ENCODE measurements around the gene SMYD3.
"Not testable (repeated sequence)": the region's sequence is repeated elsewhere in the genome, so short reads cannot be mapped to it uniquely, and the experiment has no call there.

The SMYD3 gene

DNA sequence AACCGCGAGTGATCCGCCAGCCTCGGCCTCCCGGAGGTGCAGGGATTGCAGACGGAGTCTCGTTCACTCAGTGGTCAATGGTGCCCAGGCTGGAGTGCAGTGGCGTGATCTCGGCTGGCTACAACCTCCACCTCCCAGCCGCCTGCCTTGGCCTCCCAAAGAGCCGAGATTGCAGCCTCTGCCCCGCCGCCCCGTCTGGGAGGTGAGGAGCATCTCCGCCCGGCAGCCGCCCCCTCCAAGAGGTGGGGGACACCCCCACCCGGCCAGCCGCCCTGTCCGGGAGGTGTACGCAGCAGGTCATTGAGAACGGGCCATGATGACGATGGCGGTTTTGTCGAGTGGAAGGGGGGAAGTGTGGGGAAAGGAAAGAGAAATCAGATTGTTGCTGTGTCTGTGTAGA, 732.1 kb downstream of the SMYD3 start:
- not testable (repeated sequence) for DNase-seq

GRCh38 chr1:245774196-245774595, 732.9 kb downstream of the SMYD3 start:
- DNase-seq = no peak

- DNase-seq = no peak
These were observed 733.7 kb downstream of the SMYD3 start for GRCh38 chr1:245773344-245773743.

GRCh38 chr1:245772739-245773138, 734.3 kb downstream of the SMYD3 start:
- no peak for DNase-seq

DNA sequence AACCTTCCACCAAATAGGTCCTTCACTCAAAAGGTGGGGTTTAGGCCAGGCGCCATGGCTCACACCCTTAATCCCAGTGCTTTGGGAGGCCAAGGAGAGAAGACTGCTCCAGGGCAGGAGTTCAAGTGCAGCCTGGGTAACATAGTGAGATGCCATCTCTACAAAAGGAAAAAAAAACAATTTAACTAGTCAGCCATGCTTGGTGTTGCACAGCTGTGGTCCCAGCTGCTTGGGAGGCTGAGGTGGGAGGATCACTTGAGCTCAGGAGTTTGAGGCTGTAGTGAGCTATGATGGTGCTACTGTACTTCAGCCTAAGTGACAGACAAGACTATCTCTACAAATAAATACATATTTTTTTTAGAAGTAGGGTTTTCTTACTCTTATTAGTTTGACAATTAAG, 734.8 kb downstream of the SMYD3 start:
- DNase-seq = no peak

GRCh38 chr1:245771511-245772281, 735.4 kb downstream of the SMYD3 start:
- DNase-seq = no peak

- DNase-seq = no peak
These were observed 736.9 kb downstream of the SMYD3 start for GRCh38 chr1:245770156-245770555.

- DNase-seq = no peak
These were observed 738.5 kb downstream of the SMYD3 start for GRCh38 chr1:245768596-245768995.

GRCh38 chr1:245765230-245766000, 741.7 kb downstream of the SMYD3 start:
- no peak for DNase-seq

DNA sequence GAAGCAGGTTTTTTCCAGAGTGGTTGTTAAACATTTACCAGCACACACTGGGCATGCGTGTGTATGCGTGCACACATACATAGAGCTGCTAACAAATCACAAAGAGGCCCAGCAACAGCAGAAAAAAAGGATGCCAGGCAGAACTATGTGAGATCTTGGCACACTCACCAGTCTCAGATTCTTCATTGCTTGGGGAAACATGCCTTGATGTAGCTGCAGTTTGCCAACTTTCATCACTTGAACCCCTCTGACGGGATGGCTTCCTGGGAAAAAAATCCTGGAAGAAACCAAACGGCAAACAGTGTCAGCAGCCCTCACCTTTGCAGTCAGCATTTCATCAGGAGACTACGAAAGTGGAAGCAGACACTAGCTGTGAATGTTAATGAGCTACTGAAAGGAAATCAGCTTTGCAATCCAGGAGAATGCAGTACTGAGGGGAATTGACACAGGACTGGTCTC, 743.2 kb downstream of the SMYD3 start:
- no peak for DNase-seq

GRCh38 chr1:245762396-245762910, 744.6 kb downstream of the SMYD3 start:
- no peak for DNase-seq

- no peak for DNase-seq
These were observed 746.8 kb downstream of the SMYD3 start for GRCh38 chr1:245760301-245760700.

GRCh38 chr1:245754463-245754961, 752.6 kb downstream of the SMYD3 start:
- DNase-seq = peak in 1 of 2 experiments; percentile 3

GRCh38 chr1:245753807-245754206, 753.3 kb downstream of the SMYD3 start:
- DNase-seq = no peak

- DNase-seq = no peak
These were observed 754.5 kb downstream of the SMYD3 start for GRCh38 chr1:245752561-245752960.

DNA sequence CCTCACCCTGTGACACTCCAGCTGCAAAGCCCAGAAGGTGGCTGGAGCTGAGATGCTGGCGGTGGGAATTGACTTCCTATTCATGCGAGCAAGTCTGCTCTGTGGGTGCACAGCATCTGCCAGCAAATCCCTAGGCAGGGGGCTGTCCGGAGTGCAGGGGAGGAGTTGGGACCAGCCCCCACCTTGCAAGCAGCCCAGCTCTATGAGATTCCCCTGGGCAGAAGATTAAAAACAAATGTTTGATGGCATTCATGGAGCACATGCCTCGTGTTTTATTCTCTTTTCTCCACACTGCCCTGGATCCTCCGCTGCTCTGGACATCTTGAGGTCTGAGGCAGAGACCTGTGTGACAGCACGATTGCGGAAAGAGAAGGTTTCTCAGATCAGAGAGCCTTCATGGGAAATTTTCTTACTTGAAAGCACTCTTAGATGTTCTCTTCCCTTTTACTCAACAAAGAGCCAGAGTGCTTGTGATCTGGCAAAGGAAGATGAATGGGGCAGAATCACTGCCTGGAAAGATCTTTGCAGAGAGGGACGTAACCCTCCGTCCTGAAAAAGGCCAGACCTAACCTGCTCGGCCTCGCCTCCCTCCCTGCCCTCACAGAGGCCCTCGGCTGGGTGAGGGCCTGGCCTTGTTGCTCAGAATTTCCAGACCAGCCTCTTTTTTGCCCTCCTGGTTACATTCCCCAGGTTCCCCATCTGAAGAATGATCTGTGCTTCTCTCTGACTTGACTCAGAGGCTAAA, 755.2 kb downstream of the SMYD3 start:
- no peak for DNase-seq

DNA sequence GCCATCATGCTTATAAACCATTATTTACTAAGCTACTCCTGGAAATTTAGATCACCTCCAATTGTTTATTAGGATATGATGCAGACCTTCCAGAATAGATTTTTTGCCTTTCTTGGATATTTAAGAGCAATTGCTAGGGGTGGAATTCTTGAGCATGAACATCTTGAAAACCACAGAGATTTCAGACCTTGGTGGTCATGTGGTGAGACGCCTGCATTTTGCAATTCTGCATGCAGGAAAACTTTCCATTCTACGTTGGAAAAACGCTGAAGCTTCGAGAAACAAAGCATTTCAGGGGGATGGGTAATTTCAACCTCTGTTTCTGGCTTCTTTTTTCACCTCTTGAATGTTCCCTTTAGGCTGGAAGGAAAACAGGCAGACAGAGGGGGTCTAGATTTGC, 756.0 kb downstream of the SMYD3 start:
- DNase-seq = no peak

- no peak for DNase-seq
These were observed 756.8 kb downstream of the SMYD3 start for GRCh38 chr1:245750261-245750660.

DNA sequence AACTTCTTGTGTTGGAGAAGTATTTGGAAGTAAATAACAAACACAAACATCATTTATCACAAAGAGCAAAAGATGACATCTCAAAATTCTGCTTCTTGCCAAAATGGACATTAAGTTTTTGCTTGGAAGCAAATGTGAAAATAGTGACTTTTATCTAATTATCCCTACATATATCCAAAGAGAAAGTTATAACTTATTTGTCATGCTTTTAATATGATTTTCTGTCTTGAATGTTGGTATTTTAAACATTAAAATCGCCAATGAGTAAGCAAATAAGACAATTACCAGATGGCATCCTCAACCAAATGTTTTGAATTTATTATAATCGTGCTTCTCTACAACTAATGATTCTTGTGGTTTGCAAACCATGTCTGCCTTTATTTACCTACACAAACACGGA, 758.0 kb downstream of the SMYD3 start:
- DNase-seq = no peak

DNA sequence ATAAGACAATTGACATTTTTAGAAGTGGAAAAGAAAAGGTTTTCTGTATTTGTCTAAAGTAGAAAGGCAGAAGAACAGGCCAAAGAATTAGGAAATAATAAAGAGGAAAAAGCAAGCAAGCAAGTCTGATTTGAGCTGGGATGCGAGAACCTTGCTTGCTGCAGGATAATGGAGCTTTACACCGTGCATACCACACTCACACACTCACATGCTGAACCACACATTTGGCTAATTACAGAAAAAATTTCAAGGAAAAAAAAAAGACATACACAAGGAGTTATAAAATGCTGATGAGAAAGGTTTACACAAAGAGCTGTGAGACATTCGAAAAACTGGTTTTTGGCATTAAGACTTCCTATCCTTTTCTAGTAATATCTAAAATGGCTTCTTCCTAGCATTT, 758.4 kb downstream of the SMYD3 start:
- no peak for DNase-seq

GRCh38 chr1:245748240-245748639, 758.8 kb downstream of the SMYD3 start:
- no peak for DNase-seq

- DNase-seq = no peak
These were observed 764.2 kb downstream of the SMYD3 start for GRCh38 chr1:245742896-245743295.

DNA sequence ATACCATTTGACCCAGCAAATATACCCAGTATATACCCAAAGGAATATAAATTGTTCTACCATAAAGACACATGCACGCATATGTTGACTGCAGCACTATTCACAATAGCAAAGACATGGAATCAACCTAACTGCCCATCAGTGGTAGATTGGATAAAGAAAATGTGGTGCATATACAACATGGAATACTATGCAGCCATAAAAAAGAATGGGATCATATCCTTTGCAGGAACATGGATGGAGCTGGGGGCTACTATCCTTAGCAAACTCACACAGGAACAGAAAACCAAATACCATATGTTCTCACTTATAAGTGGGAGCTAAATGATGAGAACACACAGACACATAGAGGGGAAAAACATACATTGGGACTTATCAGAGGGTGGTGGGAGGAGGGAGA, 766.7 kb downstream of the SMYD3 start:
- not testable (repeated sequence) for DNase-seq

Data from Kasumi-1 (cell line).